Measurements from ENCODE around the gene CRMP1. TPM values are rescaled to one million over a fixed set of nuclear protein-coding genes. Genes with fewer than 3 reads are reported as not detected.

Gene CRMP1
- total and polyA plus RNA-seq, 2 of the 4 experiments (the other 2 are of a cell fraction) = 4.1 to 7.4 TPM

DNA sequence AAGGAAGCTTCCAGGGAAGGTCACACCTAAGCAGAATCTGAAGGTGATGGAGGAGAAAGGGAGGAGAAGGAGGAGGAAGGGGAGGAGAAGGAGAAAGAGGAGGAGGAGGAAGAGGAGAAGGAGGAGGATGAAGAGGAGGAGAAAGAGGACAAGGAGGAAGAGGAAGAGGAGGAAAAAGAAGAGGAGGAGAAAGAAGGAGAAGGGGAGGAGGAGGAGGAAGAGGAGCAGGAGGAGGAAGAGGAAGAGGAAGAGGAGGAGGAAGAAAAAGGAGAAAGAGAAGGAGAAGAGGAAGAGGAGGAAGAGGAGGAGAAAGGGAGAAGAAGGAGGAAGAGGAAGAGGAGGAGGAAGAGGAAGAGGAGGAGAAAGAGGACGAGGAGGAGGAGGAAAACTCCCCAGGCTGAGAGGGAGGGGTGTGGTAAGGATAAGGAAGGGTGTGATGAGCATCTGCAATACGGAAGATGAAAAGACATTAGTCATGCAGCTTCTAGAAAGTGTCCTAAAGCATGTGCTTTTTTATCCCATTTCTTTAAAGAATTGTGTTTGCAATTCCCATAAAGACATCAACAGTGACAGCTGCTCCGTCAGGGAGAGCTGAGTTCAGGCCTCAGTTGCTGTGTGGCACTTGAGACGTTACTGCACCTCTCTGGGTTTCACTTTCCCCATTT, 41.1 kb downstream of the CRMP1 start:
- Histone ChIP-seq H3K4me2 (ENCODE audit: low read depth, low read length) (no peak overlapping the region), H3K9me3 (ENCODE audit: control insufficient read depth, insufficient read depth, low read length) (no peaks in the 10 kb centered on the region), H3K27me3 (ENCODE audit: control insufficient read depth, insufficient read depth, low read length) (no peaks in the 10 kb centered on the region), H3K9ac (ENCODE audit: low read depth, low read length) (no peak overlapping the region), H2BK5ac (ENCODE audit: low read depth, low read length, poor library complexity, severe bottlenecking) (no peak overlapping the region), H3K27ac (ENCODE audit: insufficient read depth, low read length) (no peak overlapping the region), H2AK5ac (ENCODE audit: low read depth, low read length) (no peak overlapping the region), H3K4ac (ENCODE audit: low read depth, low read length) (no peak overlapping the region), H4K8ac (ENCODE audit: low read depth in 2 of 2, low read length in 2 of 2) (no peak overlapping the region), H3K23ac (ENCODE audit: low read depth, low read length) (no peak overlapping the region), H2BK20ac (ENCODE audit: low read depth, low read length) (no peak overlapping the region), H3K4me1 (ENCODE audit: control insufficient read depth, insufficient read depth, low read length) (no peaks in the 10 kb centered on the region), H3K79me1 (ENCODE audit: low read depth in 1 of 2, low read length in 2 of 2) (no peaks in the 10 kb centered on the region), H4K20me1 (ENCODE audit: insufficient read depth, low read length) (no peaks in the 10 kb centered on the region), H2BK120ac (ENCODE audit: low read depth, low read length) (no peak overlapping the region), H4K5ac (ENCODE audit: low read depth, low read length) (no peak overlapping the region), H2BK15ac (ENCODE audit: low read depth, low read length) (no peak overlapping the region), H3K56ac (ENCODE audit: extremely low read depth, insufficient read depth, low read length) (no peak overlapping the region), H2AFZ (replicated peaks; ENCODE audit: low read length, poor library complexity) (no peak overlapping the region), H3K9me1 (ENCODE audit: insufficient read depth, low read length) (no peaks in the 10 kb centered on the region; the same call in 1 of the 2 replicates), H4K91ac (ENCODE audit: insufficient read depth, low read depth, low read length) (no peak overlapping the region), H3K18ac (ENCODE audit: low read depth, low read length) (no peak overlapping the region), H2AK9ac (replicated peaks; ENCODE audit: low read depth, low read length, poor library complexity) (no peak overlapping the region), H3K14ac (replicated peaks; ENCODE audit: low read depth, low read length) (no peak overlapping the region), H3K4me3 (ENCODE audit: insufficient read depth, low read depth, low read length) (no peak overlapping the region), H3K36me3 (ENCODE audit: control insufficient read depth, insufficient read depth, low read length) (peaks cover 3% of the 10 kb centered on the region; the same call in 1 of the 2 replicates)
- DNase-seq = no peak
- intact Hi-C loops (cut with micrococcal nuclease) (no loop called here), in situ Hi-C loops (cut with MboI; ENCODE audit: low sequenced_read_pairs) (no loop called here), dilution Hi-C loops (cut with HindIII; ENCODE audit: low sequenced_read_pairs, unreplicated experiment) (no loop called here)
- TF ChIP-seq, protein P1, sequence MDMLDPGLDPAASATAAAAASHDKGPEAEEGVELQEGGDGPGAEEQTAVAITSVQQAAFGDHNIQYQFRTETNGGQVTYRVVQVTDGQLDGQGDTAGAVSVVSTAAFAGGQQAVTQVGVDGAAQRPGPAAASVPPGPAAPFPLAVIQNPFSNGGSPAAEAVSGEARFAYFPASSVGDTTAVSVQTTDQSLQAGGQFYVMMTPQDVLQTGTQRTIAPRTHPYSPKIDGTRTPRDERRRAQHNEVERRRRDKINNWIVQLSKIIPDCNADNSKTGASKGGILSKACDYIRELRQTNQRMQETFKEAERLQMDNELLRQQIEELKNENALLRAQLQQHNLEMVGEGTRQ (IDR thresholded peaks at IDR 0.05; ENCODE audit: low read depth, low read length) = no peak
- TF ChIP-seq SMC3 (IDR thresholded peaks at IDR 0.05; ENCODE audit: low read depth, low read length) = no peak
- no peak for TF ChIP-seq CEBPB (IDR thresholded peaks at IDR 0.05; ENCODE audit: low read depth, low read length)
- no peak for TF ChIP-seq BHLHE40 (IDR thresholded peaks at IDR 0.05; ENCODE audit: low read depth, low read length)
- no peak for TF ChIP-seq MAFK (IDR thresholded peaks at IDR 0.05; ENCODE audit: low read depth, low read length)
- TF ChIP-seq, protein P2, sequence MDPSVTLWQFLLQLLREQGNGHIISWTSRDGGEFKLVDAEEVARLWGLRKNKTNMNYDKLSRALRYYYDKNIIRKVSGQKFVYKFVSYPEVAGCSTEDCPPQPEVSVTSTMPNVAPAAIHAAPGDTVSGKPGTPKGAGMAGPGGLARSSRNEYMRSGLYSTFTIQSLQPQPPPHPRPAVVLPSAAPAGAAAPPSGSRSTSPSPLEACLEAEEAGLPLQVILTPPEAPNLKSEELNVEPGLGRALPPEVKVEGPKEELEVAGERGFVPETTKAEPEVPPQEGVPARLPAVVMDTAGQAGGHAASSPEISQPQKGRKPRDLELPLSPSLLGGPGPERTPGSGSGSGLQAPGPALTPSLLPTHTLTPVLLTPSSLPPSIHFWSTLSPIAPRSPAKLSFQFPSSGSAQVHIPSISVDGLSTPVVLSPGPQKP (IDR thresholded peaks at IDR 0.05; ENCODE audit: borderline replicate concordance, low read depth, low read length) = no peak
- TF ChIP-seq POLR2A (IDR thresholded peaks at IDR 0.05; ENCODE audit: low read depth, low read length) = no peak
- TF ChIP-seq, protein P3, sequence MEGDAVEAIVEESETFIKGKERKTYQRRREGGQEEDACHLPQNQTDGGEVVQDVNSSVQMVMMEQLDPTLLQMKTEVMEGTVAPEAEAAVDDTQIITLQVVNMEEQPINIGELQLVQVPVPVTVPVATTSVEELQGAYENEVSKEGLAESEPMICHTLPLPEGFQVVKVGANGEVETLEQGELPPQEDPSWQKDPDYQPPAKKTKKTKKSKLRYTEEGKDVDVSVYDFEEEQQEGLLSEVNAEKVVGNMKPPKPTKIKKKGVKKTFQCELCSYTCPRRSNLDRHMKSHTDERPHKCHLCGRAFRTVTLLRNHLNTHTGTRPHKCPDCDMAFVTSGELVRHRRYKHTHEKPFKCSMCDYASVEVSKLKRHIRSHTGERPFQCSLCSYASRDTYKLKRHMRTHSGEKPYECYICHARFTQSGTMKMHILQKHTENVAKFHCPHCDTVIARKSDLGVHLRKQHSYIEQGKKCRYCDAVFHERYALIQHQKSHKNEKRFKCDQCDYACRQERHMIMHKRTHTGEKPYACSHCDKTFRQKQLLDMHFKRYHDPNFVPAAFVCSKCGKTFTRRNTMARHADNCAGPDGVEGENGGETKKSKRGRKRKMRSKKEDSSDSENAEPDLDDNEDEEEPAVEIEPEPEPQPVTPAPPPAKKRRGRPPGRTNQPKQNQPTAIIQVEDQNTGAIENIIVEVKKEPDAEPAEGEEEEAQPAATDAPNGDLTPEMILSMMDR (conservative IDR thresholded peaks at IDR 0.05; ENCODE audit: low read depth, low read length) = no peak
- TF ChIP-seq MXI1 (IDR thresholded peaks at IDR 0.05; ENCODE audit: borderline replicate concordance, low read depth, low read length) = no peak
- no peak for TF ChIP-seq CHD1 (IDR thresholded peaks at IDR 0.05; ENCODE audit: low read depth, low read length)
- TF ChIP-seq RCOR1 (IDR thresholded peaks at IDR 0.05; ENCODE audit: insufficient replicate concordance, low read length) = no peak
- no peak for TF ChIP-seq RFX5 (IDR thresholded peaks at IDR 0.05; ENCODE audit: low read depth, low read length)
- ChIA-PET POLR2A (ENCODE audit: unreplicated experiment) (no interaction called here), CTCF (no interaction called here)
- 80% methylated on average over 1 of the region's 4 CpGs; no CpG with 5 or more reads in 1 of the 2 experiments for WGBS, 2 experiments (ENCODE audit: extremely low coverage in 2 of 2, insufficient read length in 1 of 2)
- ATAC-seq (ENCODE audit: low read depth) = no peak
- BruUV-seq (replicated peaks) = no TSS peak
